Measurements from ENCODE around the gene ITSN1.
"Not testable (repeated sequence)": the region's sequence is repeated elsewhere in the genome, so short reads cannot be mapped to it uniquely, and the experiment has no call there.

Gene ITSN1

GRCh38 chr21:33651965-33652680 lies 9.8 kb downstream of the ITSN1 start:
- no peak for DNase-seq

- no peak for DNase-seq
Observed at GRCh38 chr21:33654412-33654811, 12.1 kb downstream of the ITSN1 start.

GRCh38 chr21:33655588-33656221 lies 13.4 kb downstream of the ITSN1 start:
- no peak for DNase-seq

- DNase-seq, result peak; percentile 64 to 76
Observed at GRCh38 chr21:33657124-33657820, 15.0 kb downstream of the ITSN1 start.

- no peak for DNase-seq
Observed at GRCh38 chr21:33658919-33659567, 16.7 kb downstream of the ITSN1 start.

- no peak for DNase-seq
Observed at GRCh38 chr21:33659568-33659949, 17.3 kb downstream of the ITSN1 start.

- no peak for DNase-seq
Observed at GRCh38 chr21:33660406-33660805, 18.1 kb downstream of the ITSN1 start.

- DNase-seq, result no peak
Observed at GRCh38 chr21:33661146-33661545, 18.8 kb downstream of the ITSN1 start.

- DNase-seq, result no peak
Observed at GRCh38 chr21:33662046-33662445, 19.7 kb downstream of the ITSN1 start.

- DNase-seq, result no peak
Observed at GRCh38 chr21:33663241-33663640, 20.9 kb downstream of the ITSN1 start.

GRCh38 chr21:33664135-33664534 lies 21.8 kb downstream of the ITSN1 start:
- DNase-seq, result no peak

GRCh38 chr21:33666153-33666552 lies 23.9 kb downstream of the ITSN1 start:
- DNase-seq, result no peak

GRCh38 chr21:33667636-33668035 lies 25.3 kb downstream of the ITSN1 start:
- no peak for DNase-seq

GRCh38 chr21:33668180-33668579 lies 25.9 kb downstream of the ITSN1 start:
- no peak for DNase-seq

GRCh38 chr21:33668620-33669019 lies 26.3 kb downstream of the ITSN1 start:
- no peak for DNase-seq

GRCh38 chr21:33670076-33670978 lies 28.0 kb downstream of the ITSN1 start:
- peak; percentile 24 to 39 for DNase-seq

GRCh38 chr21:33673473-33673872 lies 31.2 kb downstream of the ITSN1 start:
- DNase-seq, result no peak

- DNase-seq, result no peak
Observed at GRCh38 chr21:33674226-33674625, 31.9 kb downstream of the ITSN1 start.

- not testable (repeated sequence) for DNase-seq
Observed at GRCh38 chr21:33676666-33677065, 34.4 kb downstream of the ITSN1 start.

- no peak for DNase-seq
Observed at GRCh38 chr21:33677450-33677849, 35.1 kb downstream of the ITSN1 start.

GRCh38 chr21:33680870-33681269 lies 38.6 kb downstream of the ITSN1 start:
- DNase-seq, result no peak

- DNase-seq, result no peak
Observed at GRCh38 chr21:33682992-33683627, 40.8 kb downstream of the ITSN1 start.

Measured in inflammatory macrophage (primary cell).